NCI-H82 treated with DMSO at 0.1 percent for 48 hours (cell line): Measurements from ENCODE around the gene GIMAP2.
"Not testable (repeated sequence)": the region's sequence is repeated elsewhere in the genome, so short reads cannot be mapped to it uniquely, and the experiment has no call there.

Experiments used
- DNase-seq: peaks from one replicate; lab custom pipeline; 2025; ENCODE audit not compliant: unreplicated experiment; lab: John Stamatoyannopoulos, UW

The GIMAP2 gene

GRCh38 chr7:150685219-150686029, at the start of gene GIMAP2:
TSS of gene GIMAP2 (plus strand) at chr7:150685706. CDS start at chr7:150687060, 1,354 bp downstream.
- no peak for DNase-seq

DNA sequence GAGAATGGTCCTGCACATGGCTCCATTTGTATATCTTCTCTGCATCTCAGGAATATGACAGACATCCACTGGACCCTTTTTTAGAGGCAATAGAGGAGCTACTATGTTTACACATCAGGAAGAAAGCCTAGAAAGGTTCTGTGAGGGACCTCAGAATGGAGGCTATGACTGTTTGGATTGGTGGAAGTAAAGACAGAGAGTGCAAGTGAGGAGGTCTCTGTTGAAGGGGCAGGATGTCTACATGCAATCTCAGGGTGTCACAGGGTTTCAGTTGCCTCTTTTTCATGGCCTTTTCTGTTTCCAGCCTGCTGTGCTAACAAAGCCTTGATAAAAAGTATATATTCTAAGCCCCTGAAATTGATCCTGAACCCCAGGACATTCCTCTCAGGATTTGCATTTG, 43.7 kb upstream of the GIMAP2 start:
- DNase-seq: no peak

- no peak for DNase-seq
Measured at GRCh38 chr7:150642926-150643325, 42.6 kb upstream of the GIMAP2 start.

GRCh38 chr7:150645259-150646020, 40.1 kb upstream of the GIMAP2 start:
- no peak for DNase-seq

DNA sequence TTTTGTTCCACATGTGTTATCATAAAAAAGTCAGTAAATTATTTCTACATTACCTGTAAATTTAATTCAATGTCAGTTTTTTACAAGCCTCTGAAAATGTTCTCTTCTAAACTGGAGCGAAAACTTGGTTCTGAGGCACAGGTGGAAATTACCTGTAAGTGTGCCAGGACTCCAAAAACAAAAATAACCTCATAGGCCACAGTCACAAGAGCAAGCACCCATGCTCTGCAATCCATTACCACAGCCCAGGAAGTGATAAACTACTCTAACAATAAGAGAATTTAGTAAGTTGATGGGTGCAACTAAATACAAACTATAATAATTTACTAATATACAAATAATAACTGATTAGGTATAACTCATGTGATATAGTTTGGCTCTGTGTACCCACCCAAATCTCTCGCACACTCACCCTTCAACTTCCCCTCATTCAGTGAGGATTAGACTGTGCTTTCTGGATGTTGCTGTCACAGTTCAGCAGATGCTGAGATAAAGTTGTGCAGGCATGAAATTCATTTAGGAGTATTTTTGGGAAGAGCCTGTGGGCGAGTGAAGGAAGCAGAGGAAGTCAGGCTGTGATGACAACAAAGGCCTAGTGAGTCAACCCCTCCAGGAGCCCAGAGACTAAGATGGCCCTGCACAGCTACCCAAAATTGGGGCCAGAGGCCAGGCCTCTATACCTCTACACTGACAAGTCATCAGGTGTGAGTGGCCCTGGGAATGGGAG, 37.0 kb upstream of the GIMAP2 start:
- DNase-seq: no peak

DNA sequence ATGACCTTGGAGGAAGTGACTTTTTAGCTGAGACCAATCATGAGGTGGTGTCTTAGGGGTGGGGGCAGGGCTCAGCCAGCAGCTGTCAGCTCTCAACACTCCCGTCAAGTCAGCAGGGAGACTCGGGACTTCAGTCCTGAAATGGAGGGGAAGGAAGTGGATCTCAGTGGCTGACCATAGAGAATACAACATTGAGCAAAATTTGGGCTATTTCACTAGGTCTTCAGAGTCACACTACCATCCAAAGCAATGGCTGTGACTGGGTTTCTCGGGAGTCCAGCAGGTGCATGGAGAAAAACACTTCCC, 36.5 kb upstream of the GIMAP2 start:
- DNase-seq: no peak

- DNase-seq: no peak
Measured at GRCh38 chr7:150654692-150655091, 30.8 kb upstream of the GIMAP2 start.

GRCh38 chr7:150656047-150656446, 29.5 kb upstream of the GIMAP2 start:
- DNase-seq: no peak

DNA sequence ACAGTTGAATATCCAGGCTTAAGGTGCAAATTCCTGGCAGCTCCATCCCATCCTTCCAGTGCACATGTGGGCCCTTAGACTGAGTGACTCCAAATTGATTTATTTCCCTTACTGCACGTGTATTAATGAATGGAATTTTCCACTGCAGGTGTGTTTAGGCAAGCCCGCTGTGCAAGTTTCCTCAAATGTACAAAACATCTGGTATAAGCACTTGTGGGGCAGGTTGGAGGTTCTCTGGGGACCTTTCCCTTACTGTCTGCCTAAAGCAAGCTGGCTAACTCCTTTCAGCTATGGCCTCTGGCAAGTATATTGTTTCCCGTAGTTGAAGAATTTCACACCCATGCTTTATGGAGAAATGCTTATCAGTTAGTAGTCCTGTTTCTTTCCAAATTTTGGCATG, 28.0 kb upstream of the GIMAP2 start:
- no peak for DNase-seq

DNA sequence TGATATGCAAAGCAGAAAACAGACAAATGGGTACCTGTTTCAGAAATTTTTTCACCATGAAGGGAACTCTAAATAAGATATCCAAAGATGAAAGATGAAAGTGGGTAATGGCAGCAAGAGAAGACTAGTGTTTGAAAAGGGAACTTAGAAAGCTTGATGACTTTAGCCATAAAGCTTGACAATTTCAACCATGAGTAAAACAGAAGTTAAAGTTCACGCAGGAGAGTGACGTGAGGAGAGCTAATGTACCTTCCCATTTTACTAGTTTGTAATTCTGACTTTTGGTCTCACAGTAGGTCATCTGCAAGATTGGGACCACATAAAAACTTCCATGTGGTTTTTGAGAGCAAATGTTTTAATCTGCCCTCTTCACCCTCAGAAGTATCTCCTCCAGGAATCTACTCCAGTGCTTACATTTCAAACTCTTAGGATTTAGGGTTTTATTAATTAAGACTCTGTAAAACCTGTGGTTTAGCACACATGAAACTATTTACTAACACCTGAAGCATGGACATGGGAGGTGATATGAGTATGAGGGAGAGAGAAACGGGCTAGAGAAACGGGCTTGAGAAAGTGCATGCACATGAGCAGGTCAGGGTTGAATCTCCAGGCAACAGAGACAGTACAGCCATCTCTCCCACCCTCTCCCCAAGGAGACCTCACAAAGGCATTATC, 24.4 kb upstream of the GIMAP2 start:
- DNase-seq: no peak

DNA sequence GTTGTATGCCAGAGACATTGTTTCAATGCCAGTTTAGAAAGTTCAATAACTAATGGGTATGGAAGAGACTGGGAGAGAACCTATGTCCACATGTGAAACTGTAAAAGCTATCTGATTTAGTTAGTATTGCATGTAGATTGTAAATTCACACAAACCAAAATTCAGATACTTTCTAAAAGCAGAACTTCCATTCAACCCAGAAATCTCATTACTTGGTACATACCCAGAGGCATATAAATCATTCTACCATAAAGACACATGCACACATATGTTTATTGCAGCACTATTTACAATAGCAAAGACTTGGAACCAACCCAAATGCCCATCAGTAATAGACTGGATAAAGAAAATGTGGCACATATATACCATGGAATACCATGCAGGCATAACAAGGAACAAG, 22.7 kb upstream of the GIMAP2 start:
- not testable (repeated sequence) for DNase-seq

GRCh38 chr7:150663802-150664494, 21.6 kb upstream of the GIMAP2 start:
- DNase-seq: no peak

- no peak for DNase-seq
Measured at GRCh38 chr7:150665089-150665748, 20.3 kb upstream of the GIMAP2 start.

- no peak for DNase-seq
Measured at GRCh38 chr7:150665896-150666295, 19.6 kb upstream of the GIMAP2 start.

- no peak for DNase-seq
Measured at GRCh38 chr7:150666412-150666811, 19.1 kb upstream of the GIMAP2 start.

DNA sequence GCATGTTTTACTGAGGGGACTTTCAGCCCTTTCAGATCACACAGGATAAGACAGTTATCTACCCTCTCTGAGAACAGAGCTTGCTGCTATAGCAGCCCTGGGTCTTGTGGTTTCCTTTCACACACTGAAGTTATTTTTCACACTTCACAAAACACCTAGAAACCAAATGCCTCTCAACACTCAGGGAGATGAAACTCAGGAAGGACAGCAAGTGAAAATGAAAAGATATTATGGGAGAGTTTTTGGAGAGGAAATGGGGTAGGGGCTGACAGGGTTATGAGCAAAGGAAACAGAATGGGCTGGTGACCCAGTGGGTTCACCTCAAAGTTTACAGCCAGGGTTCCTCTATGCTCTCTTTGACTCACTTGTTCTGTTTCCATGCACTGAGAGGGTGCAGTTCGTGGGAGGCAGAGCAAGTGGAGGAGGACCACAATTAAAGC, 17.0 kb upstream of the GIMAP2 start:
- no peak for DNase-seq

DNA sequence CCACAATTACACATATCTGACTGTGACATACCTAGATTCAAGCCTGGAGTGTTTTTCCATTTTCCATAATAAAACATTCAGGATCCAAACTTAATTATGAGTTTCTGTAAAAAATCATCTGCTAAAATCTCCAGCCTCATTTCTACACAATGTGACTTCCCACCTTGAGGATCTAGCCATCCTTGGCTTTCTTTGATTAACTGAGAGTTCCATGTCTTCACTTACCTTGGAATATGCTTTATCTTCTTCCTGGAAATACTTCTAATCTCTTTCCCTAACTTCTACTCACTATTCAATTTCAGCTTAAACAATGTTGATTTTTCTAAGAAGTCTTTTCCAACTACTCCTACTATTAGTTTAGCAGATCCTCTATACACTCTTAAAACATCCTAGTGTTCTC, 16.5 kb upstream of the GIMAP2 start:
- no peak for DNase-seq

GRCh38 chr7:150671798-150672585, 13.5 kb upstream of the GIMAP2 start:
- not testable (repeated sequence) for DNase-seq

DNA sequence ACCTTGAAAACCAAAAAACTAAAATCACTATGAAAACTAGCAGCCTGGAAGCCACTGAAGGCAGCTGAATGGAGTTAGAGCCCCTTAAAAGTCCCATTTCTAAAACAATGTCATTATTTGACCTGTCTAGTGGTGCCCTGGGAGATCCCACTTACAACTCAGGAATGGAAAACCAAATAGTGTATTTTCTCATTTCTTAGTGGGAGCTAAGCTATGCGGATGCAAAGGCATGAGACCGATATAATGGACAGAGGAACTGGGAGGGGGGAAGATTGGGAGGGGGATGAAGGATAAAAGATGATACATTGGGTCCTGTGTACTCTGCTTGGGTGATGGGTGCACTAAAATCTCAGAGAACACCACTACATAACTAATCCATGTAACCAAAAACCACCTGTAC, 9.8 kb upstream of the GIMAP2 start:
- DNase-seq: no peak
